Panc1 (cell line): ENCODE data around the gene DUSP10.

Source experiments
- CTCF ChIP-seq: fragments of 450-650 bp; IDR thresholded peaks from 2 replicates; pipeline ENCODE4 v1.5.1; 2017; ENCODE audit warnings: mild to moderate bottlenecking
- POLR2AphosphoS5 ChIP-seq: IDR thresholded peaks from 2 replicates; pipeline ENCODE4 v1.6.1; 2012; ENCODE audit warnings: mild to moderate bottlenecking, low read depth, low read length, moderate library complexity
- SIN3A ChIP-seq: IDR thresholded peaks from 2 replicates; pipeline ENCODE4 v1.6.1; 2012; ENCODE audit warnings: low read depth, mild to moderate bottlenecking, low read length, moderate library complexity, borderline replicate concordance; ENCODE audit not compliant: insufficient read depth
- TCF7L2 ChIP-seq: IDR thresholded peaks from 2 replicates; pipeline ENCODE4 v1.6.1; 2011; ENCODE audit warnings: mild to moderate bottlenecking, low read depth, low read length, inconsistent platforms

GRCh38 chr1:221743416-221744208 is 1.7 kb upstream of the DUSP10 start:
- TF ChIP-seq CTCF (no peak), POLR2AphosphoS5 (no peak), SIN3A (no peak), TCF7L2 (no peak)
